Measurements from ENCODE around the gene TEX10. TPM values are rescaled to one million over a fixed set of nuclear protein-coding genes. Genes with fewer than 3 reads are reported as not detected.

The TEX10 gene
- total and polyA plus RNA-seq, 4 donors, result 24.9 to 33.5 (median 25.6) TPM

GRCh38 chr9:100375658-100376057 lies 22.9 kb upstream of the TEX10 start:
- H3K27me3 ChIP-seq (ENCODE audit: control insufficient read depth, insufficient read depth, low read length), result no peaks in the 10 kb centered on the region
- no peak overlapping the region for H3K27ac ChIP-seq (ENCODE audit: low read depth, low read length)
- H3K9me3 ChIP-seq (ENCODE audit: control insufficient read depth, insufficient read depth, low read length), result no peaks in the 10 kb centered on the region
- no peaks in the 10 kb centered on the region for H3K4me1 ChIP-seq (ENCODE audit: control insufficient read depth, insufficient read depth, low read length)
- DNase-seq (ENCODE audit: low read depth in 4 of 6, low spot score in 6 of 6), result no peak
- no peaks in the 10 kb centered on the region for H3K36me3 ChIP-seq (ENCODE audit: control insufficient read depth, insufficient read depth, low read length)
- 96% methylated on average over 3 of the region's 5 CpGs for WGBS (ENCODE audit: insufficient coverage)
- no peak overlapping the region for H3K4me3 ChIP-seq (ENCODE audit: low read depth, low read length)

DNA sequence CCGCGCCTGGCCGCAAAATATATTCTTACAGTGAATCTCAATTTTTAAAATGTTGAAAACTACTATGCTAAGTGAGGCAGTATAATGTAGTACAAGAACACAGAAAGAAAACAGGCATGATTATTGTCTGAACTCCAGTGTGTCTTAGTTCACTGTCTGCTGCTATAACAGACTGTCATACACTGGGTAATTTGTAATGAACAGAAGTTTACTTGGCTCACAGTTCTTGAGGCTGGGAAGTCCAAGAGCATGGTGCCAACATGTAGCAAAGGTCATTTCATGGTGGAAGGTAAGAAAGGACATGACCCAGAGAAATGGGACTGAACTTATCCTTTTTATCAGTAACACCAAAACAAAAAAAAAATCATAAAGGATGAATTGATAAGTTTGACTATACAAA lies 19.9 kb upstream of the TEX10 start:
- Histone ChIP-seq H3K4me1 (ENCODE audit: control insufficient read depth, insufficient read depth, low read length) (no peaks in the 10 kb centered on the region), H3K9me3 (ENCODE audit: control insufficient read depth, insufficient read depth, low read length) (no peaks in the 10 kb centered on the region), H3K36me3 (ENCODE audit: control insufficient read depth, insufficient read depth, low read length) (no peaks in the 10 kb centered on the region), H3K27me3 (ENCODE audit: control insufficient read depth, insufficient read depth, low read length) (no peaks in the 10 kb centered on the region), H3K4me3 (ENCODE audit: low read depth, low read length) (no peak overlapping the region), H3K27ac (ENCODE audit: low read depth, low read length) (no peak overlapping the region)
- DNase-seq (ENCODE audit: low read depth in 4 of 6, low spot score in 6 of 6), result no peak
- no CpG with 5 or more reads among the region's 3 CpGs for WGBS (ENCODE audit: insufficient coverage)

DNA sequence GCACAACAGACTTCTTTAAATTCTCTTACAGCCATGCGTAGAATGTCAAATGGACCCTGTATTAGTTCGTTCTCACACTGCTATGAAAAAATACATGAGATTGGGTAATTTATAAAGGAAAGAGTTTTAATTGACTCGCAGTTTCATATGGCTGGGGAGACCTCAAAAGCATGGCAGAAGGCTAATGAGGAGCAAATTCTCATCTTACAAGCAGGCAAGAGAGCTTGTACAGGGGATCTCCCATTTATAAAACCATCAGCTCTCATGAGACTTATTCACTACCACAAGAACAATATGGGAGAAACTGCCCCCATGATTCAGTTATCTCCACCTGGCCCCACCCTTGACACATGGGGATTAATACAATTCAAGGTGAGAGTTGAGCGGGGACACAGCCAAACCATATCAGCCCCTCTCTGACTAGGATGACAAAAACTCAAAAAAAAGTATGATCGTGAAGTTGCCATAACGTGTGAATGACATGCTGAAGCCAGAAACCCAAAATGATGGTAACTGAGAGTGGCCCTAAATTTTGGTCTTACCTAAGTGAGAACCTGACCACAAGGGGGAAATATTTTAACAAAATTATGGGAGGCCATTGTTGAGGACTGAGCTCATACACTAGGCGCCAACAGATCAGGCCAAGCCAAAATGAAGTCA lies 17.5 kb upstream of the TEX10 start:
- WGBS (ENCODE audit: insufficient coverage), result 100% methylated on average over 1 of the region's 7 CpGs
- no peak overlapping the region for H3K27ac ChIP-seq (ENCODE audit: low read depth, low read length)
- no peak overlapping the region for H3K4me3 ChIP-seq (ENCODE audit: low read depth, low read length)
- no peaks in the 10 kb centered on the region for H3K36me3 ChIP-seq (ENCODE audit: control insufficient read depth, insufficient read depth, low read length)
- H3K4me1 ChIP-seq (ENCODE audit: control insufficient read depth, insufficient read depth, low read length), result no peaks in the 10 kb centered on the region
- no peak for DNase-seq (ENCODE audit: low read depth in 4 of 6, low spot score in 6 of 6)
- H3K9me3 ChIP-seq (ENCODE audit: control insufficient read depth, insufficient read depth, low read length), result peaks cover 2% of the 10 kb centered on the region
- H3K27me3 ChIP-seq (ENCODE audit: control insufficient read depth, insufficient read depth, low read length), result no peaks in the 10 kb centered on the region

DNA sequence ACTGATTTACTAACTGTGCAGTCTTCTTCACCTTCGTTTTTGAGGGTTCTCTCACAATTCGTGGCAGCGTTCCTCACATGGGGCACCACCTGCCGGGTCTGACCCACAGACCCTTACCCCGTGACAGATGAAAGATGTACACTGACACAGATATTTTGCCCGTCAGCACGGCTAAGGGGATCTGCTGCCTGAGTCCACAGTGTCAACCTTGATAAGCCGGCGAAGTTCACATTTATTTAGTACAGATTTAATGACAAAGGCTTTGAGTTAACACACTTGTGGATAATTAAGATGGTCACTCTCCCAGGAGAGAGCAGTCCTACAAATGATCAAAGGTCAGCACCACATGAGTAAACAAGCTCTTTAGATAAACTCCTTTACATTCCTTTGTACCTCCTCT lies 15.9 kb upstream of the TEX10 start:
- no peak for DNase-seq (ENCODE audit: low read depth in 4 of 6, low spot score in 6 of 6)
- Histone ChIP-seq H3K36me3 (ENCODE audit: control insufficient read depth, insufficient read depth, low read length) (no peaks in the 10 kb centered on the region), H3K4me1 (ENCODE audit: control insufficient read depth, insufficient read depth, low read length) (no peaks in the 10 kb centered on the region), H3K27ac (ENCODE audit: low read depth, low read length) (no peak overlapping the region), H3K9me3 (ENCODE audit: control insufficient read depth, insufficient read depth, low read length) (peaks cover 2% of the 10 kb centered on the region), H3K27me3 (ENCODE audit: control insufficient read depth, insufficient read depth, low read length) (no peaks in the 10 kb centered on the region), H3K4me3 (ENCODE audit: low read depth, low read length) (no peak overlapping the region)
- WGBS (ENCODE audit: insufficient coverage), result 92% methylated on average over 5 of the region's 9 CpGs

GRCh38 chr9:100366121-100366520 lies 13.4 kb upstream of the TEX10 start:
- H3K27me3 ChIP-seq (ENCODE audit: control insufficient read depth, insufficient read depth, low read length), result no peaks in the 10 kb centered on the region
- H3K9me3 ChIP-seq (ENCODE audit: control insufficient read depth, insufficient read depth, low read length), result peaks cover 2% of the 10 kb centered on the region
- no peak overlapping the region for H3K4me3 ChIP-seq (ENCODE audit: low read depth, low read length)
- no peaks in the 10 kb centered on the region for H3K4me1 ChIP-seq (ENCODE audit: control insufficient read depth, insufficient read depth, low read length)
- H3K27ac ChIP-seq (ENCODE audit: low read depth, low read length), result no peak overlapping the region
- DNase-seq (ENCODE audit: low read depth in 4 of 6, low spot score in 6 of 6), result no peak
- 72% methylated on average over 3 of the region's 5 CpGs for WGBS (ENCODE audit: insufficient coverage)
- no peaks in the 10 kb centered on the region for H3K36me3 ChIP-seq (ENCODE audit: control insufficient read depth, insufficient read depth, low read length)

- H3K27me3 ChIP-seq (ENCODE audit: control insufficient read depth, insufficient read depth, low read length), result no peaks in the 10 kb centered on the region
- DNase-seq (ENCODE audit: low read depth in 4 of 6, low spot score in 6 of 6), result no peak
- H3K36me3 ChIP-seq (ENCODE audit: control insufficient read depth, insufficient read depth, low read length), result no peaks in the 10 kb centered on the region
- H3K4me3 ChIP-seq (ENCODE audit: low read depth, low read length), result no peak overlapping the region
- H3K4me1 ChIP-seq (ENCODE audit: control insufficient read depth, insufficient read depth, low read length), result no peaks in the 10 kb centered on the region
- no peak overlapping the region for H3K27ac ChIP-seq (ENCODE audit: low read depth, low read length)
- WGBS (ENCODE audit: insufficient coverage), result 100% methylated on average over 1 of the region's 8 CpGs
- H3K9me3 ChIP-seq (ENCODE audit: control insufficient read depth, insufficient read depth, low read length), result peaks cover 2% of the 10 kb centered on the region
Measured at GRCh38 chr9:100364013-100364412, 11.3 kb upstream of the TEX10 start.

DNA sequence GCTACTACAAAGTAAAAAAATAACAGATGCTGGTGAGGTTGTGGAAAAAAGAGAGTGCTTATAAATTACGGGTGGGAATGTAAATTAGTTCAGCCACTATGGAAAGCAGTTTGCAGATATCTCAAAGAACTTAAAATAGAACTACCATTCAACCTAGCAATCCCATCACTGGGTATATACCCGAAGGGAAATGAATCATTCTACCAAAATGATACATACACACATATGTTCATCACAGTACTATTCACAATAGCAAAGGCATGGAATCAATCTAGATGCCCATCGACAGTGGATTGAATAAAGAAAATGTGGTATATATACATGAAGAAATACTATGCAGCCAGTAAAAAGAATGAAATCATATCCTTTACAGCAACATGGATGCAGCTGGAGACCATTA lies 6.3 kb upstream of the TEX10 start:
- Histone ChIP-seq H3K27me3 (ENCODE audit: control insufficient read depth, insufficient read depth, low read length) (no peaks in the 10 kb centered on the region), H3K27ac (ENCODE audit: low read depth, low read length) (no peak overlapping the region), H3K4me1 (ENCODE audit: control insufficient read depth, insufficient read depth, low read length) (no peaks in the 10 kb centered on the region), H3K4me3 (ENCODE audit: low read depth, low read length) (no peak overlapping the region), H3K36me3 (ENCODE audit: control insufficient read depth, insufficient read depth, low read length) (no peaks in the 10 kb centered on the region), H3K9me3 (ENCODE audit: control insufficient read depth, insufficient read depth, low read length) (no peaks in the 10 kb centered on the region)
- no peak for DNase-seq (ENCODE audit: low read depth in 4 of 6, low spot score in 6 of 6)
- WGBS (ENCODE audit: insufficient coverage), result no CpG with 5 or more reads among the region's 3 CpGs

- DNase-seq (ENCODE audit: low read depth in 4 of 6, low spot score in 6 of 6), result no peak
- no CpG with 5 or more reads among the region's 1 CpG for WGBS (ENCODE audit: insufficient coverage)
- no peak overlapping the region for H3K4me3 ChIP-seq (ENCODE audit: low read depth, low read length)
- no peaks in the 10 kb centered on the region for H3K27me3 ChIP-seq (ENCODE audit: control insufficient read depth, insufficient read depth, low read length)
- no peaks in the 10 kb centered on the region for H3K4me1 ChIP-seq (ENCODE audit: control insufficient read depth, insufficient read depth, low read length)
- H3K9me3 ChIP-seq (ENCODE audit: control insufficient read depth, insufficient read depth, low read length), result no peaks in the 10 kb centered on the region
- H3K27ac ChIP-seq (ENCODE audit: low read depth, low read length), result no peak overlapping the region
- no peaks in the 10 kb centered on the region for H3K36me3 ChIP-seq (ENCODE audit: control insufficient read depth, insufficient read depth, low read length)
Measured at GRCh38 chr9:100357501-100357900, 4.8 kb upstream of the TEX10 start.

DNA sequence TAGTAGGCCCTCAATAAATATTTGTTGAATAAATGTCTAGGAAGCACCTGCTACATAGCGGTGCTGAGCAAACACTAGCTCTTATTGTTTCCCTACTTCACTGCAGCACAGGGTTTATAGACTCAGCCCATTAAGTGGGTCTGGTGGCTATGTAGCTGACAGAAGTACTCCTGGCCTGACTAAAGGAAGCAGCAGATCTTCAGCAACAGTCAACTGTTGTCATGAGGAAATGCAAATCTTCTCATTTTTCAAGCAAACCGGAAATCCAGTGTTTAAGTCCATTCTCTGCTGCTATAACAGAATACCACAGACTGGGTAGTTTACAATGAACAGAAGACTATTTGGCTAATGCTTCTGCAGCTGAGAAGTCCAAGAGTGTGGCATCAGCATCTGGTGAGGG lies 2.8 kb upstream of the TEX10 start:
- Histone ChIP-seq H3K4me3 (ENCODE audit: low read depth, low read length) (no peak overlapping the region), H3K9me3 (ENCODE audit: control insufficient read depth, insufficient read depth, low read length) (no peaks in the 10 kb centered on the region), H3K27ac (ENCODE audit: low read depth, low read length) (no peak overlapping the region), H3K4me1 (ENCODE audit: control insufficient read depth, insufficient read depth, low read length) (no peaks in the 10 kb centered on the region), H3K27me3 (ENCODE audit: control insufficient read depth, insufficient read depth, low read length) (no peaks in the 10 kb centered on the region), H3K36me3 (ENCODE audit: control insufficient read depth, insufficient read depth, low read length) (no peaks in the 10 kb centered on the region)
- no CpG with 5 or more reads among the region's 2 CpGs for WGBS (ENCODE audit: insufficient coverage)
- no peak for DNase-seq (ENCODE audit: low read depth in 4 of 6, low spot score in 6 of 6)

DNA sequence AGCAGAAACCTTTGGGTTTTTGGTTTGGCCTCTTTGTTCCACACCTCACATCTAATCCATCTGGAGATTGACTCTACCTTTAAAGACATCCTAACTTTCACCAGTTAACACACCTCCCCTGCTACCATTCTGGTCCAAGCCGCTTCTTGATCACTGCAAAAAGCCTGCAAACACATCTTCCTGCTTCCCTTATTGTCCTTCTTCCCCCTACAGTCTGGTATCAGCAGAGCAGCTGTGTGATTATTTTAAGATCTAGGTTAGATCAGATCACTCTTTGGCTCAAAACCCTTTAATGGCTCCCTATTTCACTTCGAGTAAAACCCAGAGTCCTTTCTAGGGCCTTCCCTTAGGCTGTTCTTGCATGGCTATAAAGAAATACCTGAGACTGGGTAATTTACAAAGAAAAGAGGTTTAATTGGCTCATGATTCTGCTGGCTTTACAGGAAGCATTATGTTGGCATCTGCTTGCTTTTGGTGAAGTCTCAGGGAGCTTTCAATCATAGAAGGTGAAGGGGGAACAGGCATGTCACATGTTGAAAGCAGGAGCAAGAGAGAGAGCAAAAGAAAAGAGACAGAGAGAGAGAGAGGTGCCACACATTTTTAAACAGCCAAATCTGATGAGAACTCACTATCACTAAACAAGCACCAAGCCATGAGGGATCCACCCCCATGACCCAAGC lies 1.5 kb upstream of the TEX10 start:
- WGBS (ENCODE audit: insufficient coverage), result no CpG with 5 or more reads among the region's 2 CpGs
- H3K4me3 ChIP-seq (ENCODE audit: low read depth, low read length), result no peak overlapping the region
- no peaks in the 10 kb centered on the region for H3K9me3 ChIP-seq (ENCODE audit: control insufficient read depth, insufficient read depth, low read length)
- no peaks in the 10 kb centered on the region for H3K4me1 ChIP-seq (ENCODE audit: control insufficient read depth, insufficient read depth, low read length)
- no peak overlapping the region for H3K27ac ChIP-seq (ENCODE audit: low read depth, low read length)
- H3K36me3 ChIP-seq (ENCODE audit: control insufficient read depth, insufficient read depth, low read length), result no peaks in the 10 kb centered on the region
- no peak for DNase-seq (ENCODE audit: low read depth in 4 of 6, low spot score in 6 of 6)
- H3K27me3 ChIP-seq (ENCODE audit: control insufficient read depth, insufficient read depth, low read length), result no peaks in the 10 kb centered on the region

All from spinal cord (tissue), 10 donors.